NCI-H2196 treated with DMSO at 0.1 percent for 48 hours (cell line): ENCODE data around the gene CCDC83.
"Not testable (repeated sequence)": the region's sequence is repeated elsewhere in the genome, so short reads cannot be mapped to it uniquely, and the experiment has no call there.

ENCODE experiments used
- DNase-seq: peaks from one replicate; lab custom pipeline; 2025; ENCODE audit not compliant: unreplicated experiment; lab: John Stamatoyannopoulos, UW

CCDC83 gene

DNA sequence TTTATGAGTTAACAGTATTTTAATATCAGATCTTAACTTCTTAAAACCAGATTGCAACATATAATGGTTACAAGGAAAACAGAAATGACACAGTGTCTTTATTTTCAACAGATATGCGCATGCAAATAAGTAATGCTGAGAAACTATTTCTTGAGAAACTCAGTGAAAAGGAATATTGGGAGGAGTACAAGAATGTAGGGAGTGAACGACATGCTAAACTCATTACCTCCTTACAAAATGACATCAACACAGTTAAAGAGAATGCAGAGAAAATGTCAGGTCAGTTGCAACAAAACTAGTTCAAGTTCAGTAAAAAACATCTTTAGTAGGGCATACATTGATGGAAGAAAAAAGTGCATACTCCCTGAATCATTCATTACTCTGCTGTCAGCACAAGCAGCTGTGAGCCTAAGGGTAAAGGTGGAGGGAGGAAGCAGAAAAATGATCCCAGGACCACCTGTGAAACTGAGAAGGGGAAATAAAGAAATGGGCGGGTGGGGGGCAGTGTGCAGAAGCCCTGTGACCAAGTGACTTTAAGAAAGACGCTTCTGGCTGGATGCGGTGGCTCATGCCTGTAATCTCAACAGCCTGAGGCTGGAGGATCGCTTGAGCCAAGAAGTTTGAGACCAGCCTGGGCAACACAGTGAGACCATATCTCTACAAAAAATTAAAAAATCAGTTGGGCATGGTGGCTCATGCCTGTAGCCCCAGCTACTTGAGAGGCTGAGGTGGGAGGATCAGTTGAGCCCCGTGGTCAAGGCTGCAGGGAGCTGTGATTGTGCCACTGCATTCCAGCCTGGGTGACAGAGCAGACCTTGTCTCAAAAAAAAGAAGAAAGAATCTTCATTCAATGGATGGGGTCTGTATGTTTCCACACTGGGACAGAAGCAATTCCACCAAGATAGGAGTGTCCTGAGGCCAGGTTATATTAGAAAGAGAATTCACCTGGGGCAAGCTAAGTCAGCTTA lies 31.2 kb downstream of the CCDC83 start:
- no peak for DNase-seq

- DNase-seq: no peak
Observed at GRCh38 chr11:85889108-85889507, 33.9 kb downstream of the CCDC83 start.

- DNase-seq: no peak
Observed at GRCh38 chr11:85889676-85890579, 34.7 kb downstream of the CCDC83 start.

GRCh38 chr11:85893395-85893794 lies 38.2 kb downstream of the CCDC83 start:
- no peak for DNase-seq

GRCh38 chr11:85896876-85897275 lies 41.7 kb downstream of the CCDC83 start:
- DNase-seq: no peak

DNA sequence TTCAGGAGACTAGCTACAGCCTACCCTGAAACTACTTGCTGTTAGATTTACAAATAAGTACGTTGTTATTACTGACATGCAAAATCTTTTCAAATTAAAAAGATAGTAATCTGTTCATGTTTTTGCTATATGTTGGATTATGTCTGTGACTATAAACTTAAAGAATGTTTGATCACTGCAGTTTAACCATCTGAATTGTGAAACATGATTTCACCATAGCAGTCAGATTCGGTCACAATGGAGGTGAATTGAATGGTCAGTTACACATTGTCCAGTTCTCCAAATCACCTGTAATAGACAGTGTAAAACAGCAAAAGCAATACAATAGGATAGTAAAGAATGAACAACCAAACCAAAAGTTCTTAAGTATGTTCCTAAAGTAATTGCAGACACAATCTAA lies 43.3 kb downstream of the CCDC83 start:
- no peak for DNase-seq

GRCh38 chr11:85902353-85902752 lies 47.2 kb downstream of the CCDC83 start:
- DNase-seq: no peak

DNA sequence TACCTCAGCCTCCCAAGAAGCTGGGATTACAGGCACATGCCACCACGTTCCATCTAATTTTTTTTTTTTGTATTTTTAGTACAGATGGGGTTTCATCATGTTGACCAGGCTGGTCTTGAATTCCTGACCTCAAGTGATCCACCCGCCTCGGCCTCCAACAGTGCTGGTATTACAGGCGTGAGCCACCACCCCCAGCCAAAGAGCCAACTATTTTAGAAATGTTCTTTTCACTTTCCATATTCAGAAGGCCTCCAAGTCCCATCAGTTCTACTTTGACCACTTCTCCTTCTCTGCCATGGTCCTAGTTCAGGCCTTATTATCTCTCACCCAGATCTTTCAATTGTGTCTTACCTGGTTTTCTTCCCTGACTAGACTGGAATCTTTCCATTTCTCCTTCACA lies 48.2 kb downstream of the CCDC83 start:
- no peak for DNase-seq

DNA sequence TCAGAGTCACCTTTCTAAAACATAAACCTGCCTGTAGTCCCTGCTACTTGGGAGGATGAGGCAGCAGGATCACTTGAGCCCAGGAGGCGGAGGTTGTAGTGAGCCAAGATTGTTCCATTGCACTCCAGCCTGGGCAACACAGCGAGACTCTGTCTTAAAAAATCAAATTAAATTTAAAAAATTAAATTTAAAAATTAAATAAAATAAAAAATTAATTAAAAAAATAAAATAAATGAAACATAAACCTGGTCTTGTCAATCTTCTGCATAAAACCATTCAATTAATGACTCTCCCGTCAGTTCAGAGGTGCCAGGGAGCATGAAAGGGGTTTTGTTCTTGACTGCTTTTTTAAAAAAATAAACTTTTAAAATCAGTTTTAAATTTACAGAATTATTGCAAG lies 48.6 kb downstream of the CCDC83 start:
- no peak for DNase-seq

- DNase-seq: no peak
Observed at GRCh38 chr11:85912414-85912813, 57.2 kb downstream of the CCDC83 start.

- DNase-seq: no peak
Observed at GRCh38 chr11:85913513-85913912, 58.3 kb downstream of the CCDC83 start.

DNA sequence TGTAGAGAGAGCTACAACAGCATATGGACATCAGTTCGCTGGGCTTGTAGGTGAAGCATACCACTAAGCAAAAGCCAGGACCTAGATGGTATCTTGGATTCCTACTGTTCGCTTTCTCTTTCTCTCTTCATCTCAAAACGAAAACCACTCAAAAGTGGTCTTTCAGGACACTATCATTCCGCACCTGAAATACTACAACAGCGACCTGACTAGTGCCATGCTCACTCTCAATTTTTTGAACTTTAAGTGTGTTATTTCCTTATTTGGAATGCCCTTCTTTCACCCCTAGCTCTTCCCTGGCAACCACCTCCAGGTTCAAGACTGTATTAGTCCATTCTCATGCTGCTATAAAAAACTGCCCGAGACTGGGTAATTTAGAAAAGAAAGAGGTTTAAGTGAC lies 59.2 kb downstream of the CCDC83 start:
- no peak for DNase-seq

DNA sequence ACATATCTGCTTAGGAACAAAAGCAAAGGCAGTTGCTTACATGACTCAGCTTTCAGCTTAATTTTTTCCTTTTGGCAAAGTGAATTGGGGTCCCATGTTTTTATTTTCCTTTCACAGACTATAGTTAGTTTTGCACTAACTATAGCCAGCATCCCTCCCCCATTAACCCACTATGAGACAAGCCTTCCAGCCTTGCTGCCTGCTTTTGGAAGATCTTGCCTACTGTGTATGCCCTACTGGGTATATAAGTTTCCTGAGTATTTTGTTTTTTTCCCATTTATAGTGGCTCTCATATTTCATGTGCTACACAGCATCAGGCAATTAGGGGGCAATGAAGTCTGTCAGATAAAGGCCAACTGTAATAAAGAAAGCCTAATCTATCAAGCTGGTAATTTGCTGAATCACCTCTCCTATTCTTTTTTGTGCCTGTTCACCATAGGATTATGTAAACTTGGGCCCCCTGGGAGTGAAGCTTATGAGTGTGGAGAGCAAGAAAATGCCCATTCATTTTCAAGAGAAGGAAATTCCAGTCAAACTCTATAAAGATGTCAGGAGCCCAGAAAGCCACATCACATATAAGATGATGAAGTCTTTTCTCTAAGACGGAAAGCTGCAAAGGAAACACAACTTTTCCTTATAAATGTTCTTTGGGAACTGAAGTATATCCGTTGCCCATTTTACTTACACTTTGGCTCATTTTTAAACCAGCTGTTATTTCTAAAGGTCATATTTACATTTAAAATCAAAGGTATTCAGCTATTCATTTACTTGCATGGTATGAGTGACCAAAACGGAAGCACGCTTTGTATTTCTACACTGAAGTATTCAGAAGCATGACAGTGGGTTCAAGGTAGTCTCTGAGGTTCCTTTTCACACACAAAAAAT lies 64.0 kb downstream of the CCDC83 start:
- no peak for DNase-seq

- no peak for DNase-seq
Observed at GRCh38 chr11:85922367-85922766, 67.2 kb downstream of the CCDC83 start.

DNA sequence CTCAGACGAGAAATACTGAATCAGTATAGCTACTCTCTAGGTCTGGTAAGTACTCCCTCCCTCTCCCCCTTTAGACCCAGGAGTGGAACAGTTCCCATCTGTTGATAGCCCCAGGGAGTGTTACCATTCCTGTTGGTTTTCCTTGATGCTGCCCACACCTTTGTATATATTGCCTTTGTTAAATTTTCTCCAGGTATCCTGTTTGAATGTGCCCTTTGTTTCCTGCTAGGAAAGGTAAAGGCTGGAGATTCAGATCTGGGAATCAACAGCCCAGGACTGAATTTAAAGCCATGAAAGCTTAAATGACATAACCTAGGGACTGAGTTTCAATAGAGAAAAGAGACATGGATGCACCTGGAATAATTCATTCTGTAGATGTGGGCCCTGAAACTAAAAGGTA lies 68.3 kb downstream of the CCDC83 start:
- DNase-seq: no peak

GRCh38 chr11:85926653-85927214 lies 71.6 kb downstream of the CCDC83 start:
- not testable (repeated sequence) for DNase-seq

GRCh38 chr11:85930879-85931366 lies 75.7 kb downstream of the CCDC83 start:
- DNase-seq: no peak

DNA sequence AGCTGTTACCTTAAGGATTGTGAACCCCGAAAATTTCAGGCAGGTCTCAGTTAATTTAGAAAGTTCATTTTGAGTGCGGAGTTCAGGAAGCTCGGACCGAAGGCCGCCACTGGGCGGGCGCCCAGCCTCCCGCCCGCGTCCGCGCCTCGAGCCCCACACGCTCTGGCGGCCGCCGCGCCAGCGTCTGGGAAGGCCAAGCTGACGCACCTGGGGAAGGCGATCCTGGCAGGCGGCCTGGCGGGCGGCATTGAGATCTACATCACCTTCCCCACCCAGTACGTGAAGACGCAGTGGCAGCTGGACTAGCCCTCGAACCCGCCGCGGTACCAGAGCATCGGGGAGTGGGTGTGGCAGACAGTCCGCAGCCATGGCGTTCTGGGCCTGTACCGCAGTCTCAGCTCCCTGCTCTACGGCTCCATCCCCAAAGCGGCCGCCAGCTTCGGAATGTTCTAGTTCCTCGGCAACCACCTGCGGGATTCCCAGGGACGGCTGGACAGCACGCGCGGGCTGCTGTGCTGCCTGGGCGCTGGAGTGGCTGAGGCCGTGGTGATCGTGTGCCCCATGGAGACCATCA lies 79.5 kb downstream of the CCDC83 start:
- DNase-seq: no peak

DNA sequence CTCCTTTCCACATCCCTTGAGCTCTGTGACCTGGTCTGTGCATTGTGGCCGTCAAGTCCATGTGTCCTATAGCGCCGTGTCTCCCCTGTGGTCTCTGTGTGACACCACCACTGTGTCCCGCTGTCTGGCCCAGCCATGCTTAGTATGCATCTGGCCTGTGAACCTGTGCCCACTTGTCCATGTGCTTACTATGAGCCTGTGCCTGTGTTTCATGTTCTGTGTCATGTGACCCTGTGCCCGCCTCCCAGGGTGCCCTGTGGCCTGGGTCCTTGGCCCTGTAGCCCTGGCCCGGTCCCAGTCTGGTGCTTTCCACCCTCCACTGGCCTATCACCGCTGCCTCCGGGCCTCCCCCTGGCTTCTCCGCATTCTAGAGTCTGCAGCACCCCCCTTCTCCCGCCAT lies 80.6 kb downstream of the CCDC83 start:
- DNase-seq: no peak

- DNase-seq: no peak
Observed at GRCh38 chr11:85937835-85938234, 82.7 kb downstream of the CCDC83 start.
